Measurements from ENCODE around the gene MRPS34.

MRPS34 gene

GRCh38 chr16:1787322-1788094 lies 14.6 kb upstream of the MRPS34 start (continued):
- TF ChIP-seq, protein P1, sequence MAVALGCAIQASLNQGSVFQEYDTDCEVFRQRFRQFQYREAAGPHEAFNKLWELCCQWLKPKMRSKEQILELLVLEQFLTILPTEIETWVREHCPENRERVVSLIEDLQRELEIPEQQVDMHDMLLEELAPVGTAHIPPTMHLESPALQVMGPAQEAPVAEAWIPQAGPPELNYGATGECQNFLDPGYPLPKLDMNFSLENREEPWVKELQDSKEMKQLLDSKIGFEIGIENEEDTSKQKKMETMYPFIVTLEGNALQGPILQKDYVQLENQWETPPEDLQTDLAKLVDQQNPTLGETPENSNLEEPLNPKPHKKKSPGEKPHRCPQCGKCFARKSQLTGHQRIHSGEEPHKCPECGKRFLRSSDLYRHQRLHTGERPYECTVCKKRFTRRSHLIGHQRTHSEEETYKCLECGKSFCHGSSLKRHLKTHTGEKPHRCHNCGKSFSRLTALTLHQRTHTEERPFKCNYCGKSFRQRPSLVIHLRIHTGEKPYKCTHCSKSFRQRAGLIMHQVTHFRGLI (tag by site-specific recombination; IDR thresholded peaks at IDR 0.05), result no peak
- TF ChIP-seq ZNF707 (tag by site-specific recombination; IDR thresholded peaks at IDR 0.05), result no peak

DNA sequence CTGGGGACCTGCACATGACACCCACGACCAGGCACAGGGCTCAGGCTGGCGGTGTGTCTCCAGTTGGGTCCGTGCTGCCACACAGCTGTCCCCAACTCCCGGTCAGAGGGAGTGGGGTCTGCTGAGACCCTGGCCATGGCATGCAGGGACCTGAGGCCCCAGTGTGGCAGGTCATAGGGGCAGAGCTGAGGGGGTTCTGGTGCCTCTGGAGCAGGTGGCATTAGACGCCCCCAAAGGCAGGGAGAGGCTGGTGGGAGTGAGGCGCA lies 14.1 kb upstream of the MRPS34 start:
- POLR2A ChIA-PET, result no interaction called here
- TF ChIP-seq TCF7L2 (IDR thresholded peaks at IDR 0.05; ENCODE audit: borderline replicate concordance, low read depth, low read length) (no peak), ZNF324 (tag by site-specific recombination; IDR thresholded peaks at IDR 0.05) (no peak), ZXDB (tag by site-specific recombination; IDR thresholded peaks at IDR 0.05) (no peak), ZBTB20 (tag by site-specific recombination; IDR thresholded peaks at IDR 0.05) (no peak), SCRT2 (tag by site-specific recombination; IDR thresholded peaks at IDR 0.05) (no peak), AEBP2 (tag by site-specific recombination; IDR thresholded peaks at IDR 0.05; ENCODE audit: borderline replicate concordance) (no peak), SCRT1 (tag by site-specific recombination; IDR thresholded peaks at IDR 0.05; ENCODE audit: borderline replicate concordance) (no peak), ZBTB49 (tag by site-specific recombination; IDR thresholded peaks at IDR 0.05; ENCODE audit: low read depth) (no peak), ZNF571 (tag by site-specific recombination; IDR thresholded peaks at IDR 0.05) (no peak), ZNF214 (tag by site-specific recombination; IDR thresholded peaks at IDR 0.05; ENCODE audit: borderline replicate concordance) (no peak), KLF17 (tag by site-specific recombination; IDR thresholded peaks at IDR 0.05) (no peak), HOXA7 (CRISPR knock-in tag; IDR thresholded peaks at IDR 0.05; ENCODE audit: borderline replicate concordance) (no peak), ZIC2 (tag by site-specific recombination; IDR thresholded peaks at IDR 0.05) (no peak), KLF8 (tag by site-specific recombination; IDR thresholded peaks at IDR 0.05) (no peak)
- TF ChIP-seq, protein P2, sequence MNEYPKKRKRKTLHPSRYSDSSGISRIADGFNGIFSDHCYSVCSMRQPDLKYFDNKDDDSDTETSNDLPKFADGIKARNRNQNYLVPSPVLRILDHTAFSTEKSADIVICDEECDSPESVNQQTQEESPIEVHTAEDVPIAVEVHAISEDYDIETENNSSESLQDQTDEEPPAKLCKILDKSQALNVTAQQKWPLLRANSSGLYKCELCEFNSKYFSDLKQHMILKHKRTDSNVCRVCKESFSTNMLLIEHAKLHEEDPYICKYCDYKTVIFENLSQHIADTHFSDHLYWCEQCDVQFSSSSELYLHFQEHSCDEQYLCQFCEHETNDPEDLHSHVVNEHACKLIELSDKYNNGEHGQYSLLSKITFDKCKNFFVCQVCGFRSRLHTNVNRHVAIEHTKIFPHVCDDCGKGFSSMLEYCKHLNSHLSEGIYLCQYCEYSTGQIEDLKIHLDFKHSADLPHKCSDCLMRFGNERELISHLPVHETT (tag by site-specific recombination; IDR thresholded peaks at IDR 0.05), result no peak
- TF ChIP-seq, protein P3, sequence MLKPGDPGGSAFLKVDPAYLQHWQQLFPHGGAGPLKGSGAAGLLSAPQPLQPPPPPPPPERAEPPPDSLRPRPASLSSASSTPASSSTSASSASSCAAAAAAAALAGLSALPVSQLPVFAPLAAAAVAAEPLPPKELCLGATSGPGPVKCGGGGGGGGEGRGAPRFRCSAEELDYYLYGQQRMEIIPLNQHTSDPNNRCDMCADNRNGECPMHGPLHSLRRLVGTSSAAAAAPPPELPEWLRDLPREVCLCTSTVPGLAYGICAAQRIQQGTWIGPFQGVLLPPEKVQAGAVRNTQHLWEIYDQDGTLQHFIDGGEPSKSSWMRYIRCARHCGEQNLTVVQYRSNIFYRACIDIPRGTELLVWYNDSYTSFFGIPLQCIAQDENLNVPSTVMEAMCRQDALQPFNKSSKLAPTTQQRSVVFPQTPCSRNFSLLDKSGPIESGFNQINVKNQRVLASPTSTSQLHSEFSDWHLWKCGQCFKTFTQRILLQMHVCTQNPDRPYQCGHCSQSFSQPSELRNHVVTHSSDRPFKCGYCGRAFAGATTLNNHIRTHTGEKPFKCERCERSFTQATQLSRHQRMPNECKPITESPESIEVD (tag by site-specific recombination; IDR thresholded peaks at IDR 0.05), result no peak
- TF ChIP-seq, protein P4, sequence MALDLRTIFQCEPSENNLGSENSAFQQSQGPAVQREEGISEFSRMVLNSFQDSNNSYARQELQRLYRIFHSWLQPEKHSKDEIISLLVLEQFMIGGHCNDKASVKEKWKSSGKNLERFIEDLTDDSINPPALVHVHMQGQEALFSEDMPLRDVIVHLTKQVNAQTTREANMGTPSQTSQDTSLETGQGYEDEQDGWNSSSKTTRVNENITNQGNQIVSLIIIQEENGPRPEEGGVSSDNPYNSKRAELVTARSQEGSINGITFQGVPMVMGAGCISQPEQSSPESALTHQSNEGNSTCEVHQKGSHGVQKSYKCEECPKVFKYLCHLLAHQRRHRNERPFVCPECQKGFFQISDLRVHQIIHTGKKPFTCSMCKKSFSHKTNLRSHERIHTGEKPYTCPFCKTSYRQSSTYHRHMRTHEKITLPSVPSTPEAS (tag by site-specific recombination; IDR thresholded peaks at IDR 0.05), result no peak
- TF ChIP-seq, protein P5, sequence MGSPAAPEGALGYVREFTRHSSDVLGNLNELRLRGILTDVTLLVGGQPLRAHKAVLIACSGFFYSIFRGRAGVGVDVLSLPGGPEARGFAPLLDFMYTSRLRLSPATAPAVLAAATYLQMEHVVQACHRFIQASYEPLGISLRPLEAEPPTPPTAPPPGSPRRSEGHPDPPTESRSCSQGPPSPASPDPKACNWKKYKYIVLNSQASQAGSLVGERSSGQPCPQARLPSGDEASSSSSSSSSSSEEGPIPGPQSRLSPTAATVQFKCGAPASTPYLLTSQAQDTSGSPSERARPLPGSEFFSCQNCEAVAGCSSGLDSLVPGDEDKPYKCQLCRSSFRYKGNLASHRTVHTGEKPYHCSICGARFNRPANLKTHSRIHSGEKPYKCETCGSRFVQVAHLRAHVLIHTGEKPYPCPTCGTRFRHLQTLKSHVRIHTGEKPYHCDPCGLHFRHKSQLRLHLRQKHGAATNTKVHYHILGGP (tag by site-specific recombination; IDR thresholded peaks at IDR 0.05), result no peak
- Histone ChIP-seq H3K4me1 (ENCODE audit: control insufficient read depth, insufficient read depth, low read length) (0 out of 2 replicates have a peak, but pooled peaks cover 2% of the 10 kb centered on the region), H3K36me3 (ENCODE audit: control insufficient read depth in 2 of 2, insufficient read depth in 1 of 2, low read length in 2 of 2) (peaks cover 11 to 60% of the 10 kb centered on the region in 2 experiments; a peak in 2 of 3 replicates), H3K27ac (ENCODE audit: extremely low read depth, low read depth, low read length) (no peak overlapping the region), H3K4me3 (ENCODE audit: low read depth, low read length) (no peak overlapping the region), H3K9me3 (ENCODE audit: control insufficient read depth, insufficient read depth, low read depth, low read length) (no peaks in the 10 kb centered on the region)
- CTCF ChIA-PET, result interaction anchor here (0.6 kb wide), 1 partner anchor 24 kb away, joined by 3 read pairs; no protein-coding TSS in a partner anchor
